ENCODE measurements around the gene CKMT2. TPM values are rescaled to one million over a fixed set of nuclear protein-coding genes. Genes with fewer than 3 reads are reported as not detected.

Gene CKMT2
- total and polyA plus RNA-seq, 2 of the 4 experiments (the other 2 are of a cell fraction) = 0.21 to 0.36 TPM

DNA sequence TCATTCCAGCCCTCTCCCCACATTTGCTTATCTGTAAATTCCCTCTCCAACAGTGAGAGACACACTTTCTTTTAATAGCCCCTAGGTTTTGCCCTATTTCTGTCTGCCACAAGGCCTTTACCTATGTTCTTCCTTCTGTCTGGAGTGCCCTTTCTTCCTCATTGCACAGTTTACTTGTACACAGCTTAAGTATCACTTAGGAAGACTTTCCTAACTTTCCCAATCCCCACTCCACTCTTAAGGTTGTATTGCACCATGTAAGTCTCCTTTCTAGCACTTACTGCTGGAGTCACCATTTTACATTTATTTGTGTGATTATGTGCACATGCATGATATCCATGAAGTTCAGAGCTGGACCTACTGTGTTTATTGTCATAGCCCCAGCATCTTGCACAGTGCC, 10.8 kb upstream of the CKMT2 start:
- POLR2A ChIA-PET (ENCODE audit: unreplicated experiment) = no interaction called here
- in situ Hi-C loops (cut with MboI; ENCODE audit: low sequenced_read_pairs) = no loop called here
- no TSS peak for BruUV-seq (replicated peaks)
- H2AK9ac ChIP-seq (replicated peaks; ENCODE audit: low read depth, low read length, poor library complexity) = no peak overlapping the region
- H4K91ac ChIP-seq (ENCODE audit: insufficient read depth, low read depth, low read length) = no peak overlapping the region
- dilution Hi-C loops (cut with HindIII; ENCODE audit: low sequenced_read_pairs, unreplicated experiment) = no loop called here
- no peak overlapping the region for H3K4me3 ChIP-seq (ENCODE audit: insufficient read depth, low read depth, low read length)
- H2BK5ac ChIP-seq (ENCODE audit: low read depth, low read length, poor library complexity, severe bottlenecking) = no peak overlapping the region
- no peak overlapping the region for H3K27ac ChIP-seq (ENCODE audit: insufficient read depth, low read length)
- peaks cover 2% of the 10 kb centered on the region; the same call in 1 of the 2 replicates for H3K4me1 ChIP-seq (ENCODE audit: control insufficient read depth, insufficient read depth, low read length)
- CTCF ChIA-PET = no interaction called here
- no peak overlapping the region for H3K4ac ChIP-seq (ENCODE audit: low read depth, low read length)
- no peaks in the 10 kb centered on the region for H4K20me1 ChIP-seq (ENCODE audit: insufficient read depth, low read length)
- H3K14ac ChIP-seq (replicated peaks; ENCODE audit: low read depth, low read length) = no peak overlapping the region
- H4K8ac ChIP-seq (ENCODE audit: low read depth in 2 of 2, low read length in 2 of 2) = no peak overlapping the region
- no peak overlapping the region for H4K5ac ChIP-seq (ENCODE audit: low read depth, low read length)
- ATAC-seq (ENCODE audit: low read depth) (no peak), DNase-seq (no peak)
- H2BK15ac ChIP-seq (ENCODE audit: low read depth, low read length) = no peak overlapping the region
- H2BK20ac ChIP-seq (ENCODE audit: low read depth, low read length) = no peak overlapping the region
- no peak overlapping the region for H3K9ac ChIP-seq (ENCODE audit: low read depth, low read length)
- H3K27me3 ChIP-seq (ENCODE audit: control insufficient read depth, insufficient read depth, low read length) = no peaks in the 10 kb centered on the region
- peaks cover 9% of the 10 kb centered on the region; the same call in 1 of the 2 replicates for H3K9me1 ChIP-seq (ENCODE audit: insufficient read depth, low read length)
- no peak overlapping the region for H2AFZ ChIP-seq (replicated peaks; ENCODE audit: low read length, poor library complexity)
- TF ChIP-seq BHLHE40 (IDR thresholded peaks at IDR 0.05; ENCODE audit: low read depth, low read length) (no peak), CEBPB (IDR thresholded peaks at IDR 0.05; ENCODE audit: low read depth, low read length) (no peak), MXI1 (IDR thresholded peaks at IDR 0.05; ENCODE audit: borderline replicate concordance, low read depth, low read length) (no peak), MAFK (IDR thresholded peaks at IDR 0.05; ENCODE audit: low read depth, low read length) (no peak), RAD21 (IDR thresholded peaks at IDR 0.05; ENCODE audit: low read length) (no peak), NFE2L2 (IDR thresholded peaks at IDR 0.05; ENCODE audit: low read depth, low read length) (no peak), RFX5 (IDR thresholded peaks at IDR 0.05; ENCODE audit: low read depth, low read length) (no peak), FOS (IDR thresholded peaks at IDR 0.05; ENCODE audit: low read depth, low read length) (no peak), MAZ (IDR thresholded peaks at IDR 0.05; ENCODE audit: borderline replicate concordance, low read depth, low read length) (no peak), SMC3 (IDR thresholded peaks at IDR 0.05; ENCODE audit: low read depth, low read length) (no peak)
- TF ChIP-seq, protein P1, sequence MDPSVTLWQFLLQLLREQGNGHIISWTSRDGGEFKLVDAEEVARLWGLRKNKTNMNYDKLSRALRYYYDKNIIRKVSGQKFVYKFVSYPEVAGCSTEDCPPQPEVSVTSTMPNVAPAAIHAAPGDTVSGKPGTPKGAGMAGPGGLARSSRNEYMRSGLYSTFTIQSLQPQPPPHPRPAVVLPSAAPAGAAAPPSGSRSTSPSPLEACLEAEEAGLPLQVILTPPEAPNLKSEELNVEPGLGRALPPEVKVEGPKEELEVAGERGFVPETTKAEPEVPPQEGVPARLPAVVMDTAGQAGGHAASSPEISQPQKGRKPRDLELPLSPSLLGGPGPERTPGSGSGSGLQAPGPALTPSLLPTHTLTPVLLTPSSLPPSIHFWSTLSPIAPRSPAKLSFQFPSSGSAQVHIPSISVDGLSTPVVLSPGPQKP (IDR thresholded peaks at IDR 0.05; ENCODE audit: borderline replicate concordance, low read depth, low read length) = no peak
- TF ChIP-seq, protein P2, sequence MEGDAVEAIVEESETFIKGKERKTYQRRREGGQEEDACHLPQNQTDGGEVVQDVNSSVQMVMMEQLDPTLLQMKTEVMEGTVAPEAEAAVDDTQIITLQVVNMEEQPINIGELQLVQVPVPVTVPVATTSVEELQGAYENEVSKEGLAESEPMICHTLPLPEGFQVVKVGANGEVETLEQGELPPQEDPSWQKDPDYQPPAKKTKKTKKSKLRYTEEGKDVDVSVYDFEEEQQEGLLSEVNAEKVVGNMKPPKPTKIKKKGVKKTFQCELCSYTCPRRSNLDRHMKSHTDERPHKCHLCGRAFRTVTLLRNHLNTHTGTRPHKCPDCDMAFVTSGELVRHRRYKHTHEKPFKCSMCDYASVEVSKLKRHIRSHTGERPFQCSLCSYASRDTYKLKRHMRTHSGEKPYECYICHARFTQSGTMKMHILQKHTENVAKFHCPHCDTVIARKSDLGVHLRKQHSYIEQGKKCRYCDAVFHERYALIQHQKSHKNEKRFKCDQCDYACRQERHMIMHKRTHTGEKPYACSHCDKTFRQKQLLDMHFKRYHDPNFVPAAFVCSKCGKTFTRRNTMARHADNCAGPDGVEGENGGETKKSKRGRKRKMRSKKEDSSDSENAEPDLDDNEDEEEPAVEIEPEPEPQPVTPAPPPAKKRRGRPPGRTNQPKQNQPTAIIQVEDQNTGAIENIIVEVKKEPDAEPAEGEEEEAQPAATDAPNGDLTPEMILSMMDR (conservative IDR thresholded peaks at IDR 0.05; ENCODE audit: low read depth, low read length) = no peak
- H3K79me1 ChIP-seq (ENCODE audit: low read depth in 1 of 2, low read length in 2 of 2) = no peaks in the 10 kb centered on the region
- no peak overlapping the region for H2BK120ac ChIP-seq (ENCODE audit: low read depth, low read length)
- no peaks in the 10 kb centered on the region for H3K9me3 ChIP-seq (ENCODE audit: control insufficient read depth, insufficient read depth, low read length)
- no peak overlapping the region for H3K4me2 ChIP-seq (ENCODE audit: low read depth, low read length)
- H3K36me3 ChIP-seq (ENCODE audit: control insufficient read depth, insufficient read depth, low read length) = peaks cover 3% of the 10 kb centered on the region; the same call in 1 of the 2 replicates
- no peak overlapping the region for H2AK5ac ChIP-seq (ENCODE audit: low read depth, low read length)
- no peak overlapping the region for H3K23ac ChIP-seq (ENCODE audit: low read depth, low read length)
- intact Hi-C loops (cut with micrococcal nuclease) = no loop called here
- H3K18ac ChIP-seq (ENCODE audit: low read depth, low read length) = no peak overlapping the region
- no peak overlapping the region for H3K56ac ChIP-seq (ENCODE audit: extremely low read depth, insufficient read depth, low read length)

All from IMR-90 (cell line).